Neural cell (in vitro differentiated cells): ENCODE data around the gene SLC35E4. TPM values are rescaled to one million over a fixed set of nuclear protein-coding genes. Genes with fewer than 3 reads are reported as not detected.

Experiments
- H2AFZ ChIP-seq: fragments of 200-600, 300-800 bp; sonication (generic), shearing (Covaris generic); 2 replicates; pipeline ENCODE4 v1.6.0; 2014; ENCODE audit warnings: low read depth, mild to moderate bottlenecking, antibody characterized with exemption, low read length, moderate library complexity
- H3F3A ChIP-seq: fragments of 200-600 bp; shearing (Covaris generic); 2 replicates; pipeline ENCODE4 v1.6.1; 2016; ENCODE audit warnings: mild to moderate bottlenecking, moderate library complexity, mixed read lengths, antibody characterized with exemption, low read length; ENCODE audit not compliant: insufficient read depth, poor library complexity, severe bottlenecking
- H3K27ac ChIP-seq: fragments of 200-600, 300-800 bp; sonication (generic), shearing (Covaris generic); 2 replicates; pipeline ENCODE4 v1.5.1; 2014; ENCODE audit warnings: mild to moderate bottlenecking, low read length, moderate library complexity
- H3K27me3 ChIP-seq: fragments of 300-800, 200-600 bp; sonication (generic), shearing (Covaris generic); 2 replicates; pipeline ENCODE4 v1.6.0; 2014; ENCODE audit warnings: mild to moderate bottlenecking, low read depth, low read length, moderate library complexity; ENCODE audit not compliant: insufficient read depth
- H3K36me3 ChIP-seq: fragments of 300-800, 200-600 bp; sonication (generic), shearing (Covaris generic); 2 replicates; pipeline ENCODE4 v1.5.1; 2014; ENCODE audit warnings: mild to moderate bottlenecking, antibody characterized with exemption, low read length, moderate library complexity; ENCODE audit not compliant: insufficient read depth
- H3K4me2 ChIP-seq: fragments of 300-800, 200-600 bp; sonication (generic), shearing (Covaris generic); 2 replicates; pipeline ENCODE4 v1.6.0; 2014; ENCODE audit warnings: mild to moderate bottlenecking, low read length
- H3K4me3 ChIP-seq: fragments of 300-800, 200-600 bp; sonication (generic), shearing (Covaris generic); 2 replicates; pipeline ENCODE4 v1.5.1; 2014; ENCODE audit warnings: mild to moderate bottlenecking, low read length, moderate library complexity
- H3K79me2 ChIP-seq: fragments of 200-600 bp; shearing (Covaris generic); replicated peaks from 2 replicates; pipeline ENCODE4 v1.6.0; 2014; ENCODE audit warnings: mild to moderate bottlenecking, low read length, moderate library complexity; ENCODE audit not compliant: insufficient read depth
- H3K9ac ChIP-seq: fragments of 300-800, 200-600 bp; sonication (generic), shearing (Covaris generic); 2 replicates; pipeline ENCODE4 v1.6.1; 2016; ENCODE audit warnings: mild to moderate bottlenecking, low read length, mixed read lengths
- H3K9me2 ChIP-seq: fragments of 200-600 bp; shearing (Covaris generic); 2 replicates; pipeline ENCODE4 v1.6.1; 2016; ENCODE audit warnings: mild to moderate bottlenecking, low read length, mixed read lengths; ENCODE audit not compliant: insufficient read depth
- H3K9me3 ChIP-seq: fragments of 200-600, 300-800 bp; sonication (generic), shearing (Covaris generic); 2 replicates; pipeline ENCODE4 v1.6.1; 2016; ENCODE audit warnings: mild to moderate bottlenecking, mixed run types, low read length, moderate library complexity, mixed read lengths
- H4K20me1 ChIP-seq: fragments of 200-600 bp; shearing (Covaris generic); 2 replicates; pipeline ENCODE4 v1.6.1; 2016; ENCODE audit warnings: mild to moderate bottlenecking, mixed run types; ENCODE audit not compliant: insufficient read depth
- CTCF ChIP-seq: fragments of 450-650 bp; IDR thresholded peaks from 2 replicates; pipeline ENCODE4 v1.5.1; 2014; ENCODE audit warnings: antibody characterized with exemption, mild to moderate bottlenecking, moderate library complexity; ENCODE audit not compliant: poor library complexity, severe bottlenecking
- EP300 ChIP-seq: fragments of 450-650 bp; conservative IDR thresholded peaks from 2 replicates; pipeline ENCODE4 v1.6.1; 2014; ENCODE audit warnings: antibody characterized with exemption, mild to moderate bottlenecking, moderate library complexity; ENCODE audit not compliant: poor library complexity, severe bottlenecking
- EZH2 ChIP-seq: fragments of 200-600, 300-800 bp; shearing (Covaris generic), sonication (generic); IDR thresholded peaks from 2 replicates; pipeline ENCODE4 v1.6.1; 2014; ENCODE audit warnings: antibody characterized with exemption, low read length, borderline replicate concordance, mild to moderate bottlenecking; ENCODE audit not compliant: insufficient read depth, poor library complexity, severe bottlenecking
- MXI1 ChIP-seq: fragments of 450-650 bp; conservative IDR thresholded peaks from 2 replicates; pipeline ENCODE4 v1.6.1; 2014; ENCODE audit warnings: antibody characterized with exemption, mild to moderate bottlenecking; ENCODE audit not compliant: poor library complexity, severe bottlenecking
- POLR2AphosphoS5 ChIP-seq: IDR thresholded peaks from 2 replicates; pipeline ENCODE4 v1.6.1; 2012
- RAD21 ChIP-seq: fragments of 450-650 bp; conservative IDR thresholded peaks from 2 replicates; pipeline ENCODE4 v1.6.1; 2014; ENCODE audit warnings: antibody characterized with exemption, mild to moderate bottlenecking, moderate library complexity
- REST ChIP-seq: IDR thresholded peaks from 2 replicates; pipeline ENCODE4 v1.6.1; 2012; ENCODE audit warnings: borderline replicate concordance
- SMC3 ChIP-seq: fragments of 450-650 bp; conservative IDR thresholded peaks from 2 replicates; pipeline ENCODE4 v1.6.1; 2014; ENCODE audit warnings: antibody characterized with exemption, mild to moderate bottlenecking, moderate library complexity; ENCODE audit not compliant: poor library complexity
- TAF1 ChIP-seq: IDR thresholded peaks from 2 replicates; pipeline ENCODE4 v1.6.1; 2012; ENCODE audit warnings: low read depth
- polyA plus RNA-seq: library from polyadenylated mRNA; depleted of rRNA; stranded (reverse); fragments of >200 nt; gene quantifications from 2 replicates; pipeline ENCODE4 v1.2.3, GENCODE V29; 2014

SLC35E4 gene
- polyA plus RNA-seq, 1 donor from 2014 or later, result 5.5 TPM

GRCh38 chr22:30694640-30695350 is 59.2 kb downstream of the SLC35E4 start, which contains the start of gene OSBP2:
Gene OSBP2, plus strand, starts transcription at chr22:30694874. Its CDS starts 36 bp downstream, at chr22:30694910.
- Histone ChIP-seq H3K9me3 (no peaks in the 10 kb centered on the region), H3K9me2 (no peaks in the 10 kb centered on the region), H4K20me1 (no peaks in the 10 kb centered on the region), H3K79me2 (no peaks in the 10 kb centered on the region), H3K27ac (peak within 1 kb of the TSS; percentile 74), H3K9ac (peak within 1 kb of the TSS; percentile 83), H3K27me3 (no peaks in the 10 kb centered on the region), H3F3A (no peaks in the 10 kb centered on the region), H3K4me2 (peak within 1 kb of the TSS; percentile 82), H3K36me3 (no peaks in the 10 kb centered on the region), H2AFZ (peak within 1 kb of the TSS; percentile 80), H3K4me3 (peak within 1 kb of the TSS; percentile 95)
- TF ChIP-seq SMC3 (peak; percentile 46), CTCF (peak; percentile 31), RAD21 (peak; percentile 43), REST (no peak), MXI1 (peak; percentile 17), EZH2 (no peak), POLR2AphosphoS5 (peak; percentile 32), TAF1 (peak; percentile 64), EP300 (no peak)

- H3F3A ChIP-seq, result no peaks in the 10 kb centered on the region
- H3K27ac ChIP-seq, result no peak overlapping the region
- H4K20me1 ChIP-seq, result no peaks in the 10 kb centered on the region
- no peaks in the 10 kb centered on the region for H3K36me3 ChIP-seq
- H3K9me2 ChIP-seq, result no peaks in the 10 kb centered on the region
- no peaks in the 10 kb centered on the region for H3K27me3 ChIP-seq
- peak overlapping the region; percentile 82 for H3K4me2 ChIP-seq
- peak overlapping the region; percentile 51 for H2AFZ ChIP-seq
- TF ChIP-seq RAD21, result no peak
- TF ChIP-seq REST, result no peak
- no peak for TF ChIP-seq MXI1
- TF ChIP-seq TAF1, result no peak
- H3K79me2 ChIP-seq, result no peaks in the 10 kb centered on the region
- H3K9ac ChIP-seq, result peak overlapping the region; percentile 83
- H3K4me3 ChIP-seq, result peak overlapping the region; percentile 95
- H3K9me3 ChIP-seq, result no peaks in the 10 kb centered on the region
Observed at GRCh38 chr22:30695351-30695851, 59.8 kb downstream of the SLC35E4 start.
